Measurements from ENCODE around the gene KIF26B.

- TF ChIP-seq CTCF (IDR thresholded peaks at IDR 0.05; ENCODE audit: low read depth, low read length) (no peak), EZH2phosphoT487 (IDR thresholded peaks at IDR 0.05; ENCODE audit: low read depth) (no peak)
Measured at GRCh38 chr1:245188403-245188802, 33.6 kb downstream of the KIF26B start.

All from OCI-LY3 (cell line).